Measurements from ENCODE around the gene AGK. TPM values are rescaled to one million over a fixed set of nuclear protein-coding genes. Genes with fewer than 3 reads are reported as not detected.

Gene AGK
- total RNA-seq, 1 experiment from 2014 or later, result 67.1 TPM

- in situ Hi-C loops (cut with HindIII; ENCODE audit: low pct_unique_long_range_greater_than_20kb, low sequenced_read_pairs), result no loop called here
- DNase-seq (ENCODE audit: low read depth, low spot score), result no peak
These were observed 101.5 kb downstream of the AGK start for GRCh38 chr7:141652691-141653090.

- DNase-seq (ENCODE audit: low read depth, low spot score), result peak; percentile 92
- in situ Hi-C loops (cut with HindIII; ENCODE audit: low pct_unique_long_range_greater_than_20kb, low sequenced_read_pairs), result no loop called here
These were observed 103.3 kb downstream of the AGK start for GRCh38 chr7:141654551-141654950.

GRCh38 chr7:141659501-141659900 is 108.3 kb downstream of the AGK start:
- no peak for DNase-seq (ENCODE audit: low read depth, low spot score)
- in situ Hi-C loops (cut with HindIII; ENCODE audit: low pct_unique_long_range_greater_than_20kb, low sequenced_read_pairs), result no loop called here

GRCh38 chr7:141660259-141660658 is 109.0 kb downstream of the AGK start:
- in situ Hi-C loops (cut with HindIII; ENCODE audit: low pct_unique_long_range_greater_than_20kb, low sequenced_read_pairs), result no loop called here
- DNase-seq (ENCODE audit: low read depth, low spot score), result no peak

DNA sequence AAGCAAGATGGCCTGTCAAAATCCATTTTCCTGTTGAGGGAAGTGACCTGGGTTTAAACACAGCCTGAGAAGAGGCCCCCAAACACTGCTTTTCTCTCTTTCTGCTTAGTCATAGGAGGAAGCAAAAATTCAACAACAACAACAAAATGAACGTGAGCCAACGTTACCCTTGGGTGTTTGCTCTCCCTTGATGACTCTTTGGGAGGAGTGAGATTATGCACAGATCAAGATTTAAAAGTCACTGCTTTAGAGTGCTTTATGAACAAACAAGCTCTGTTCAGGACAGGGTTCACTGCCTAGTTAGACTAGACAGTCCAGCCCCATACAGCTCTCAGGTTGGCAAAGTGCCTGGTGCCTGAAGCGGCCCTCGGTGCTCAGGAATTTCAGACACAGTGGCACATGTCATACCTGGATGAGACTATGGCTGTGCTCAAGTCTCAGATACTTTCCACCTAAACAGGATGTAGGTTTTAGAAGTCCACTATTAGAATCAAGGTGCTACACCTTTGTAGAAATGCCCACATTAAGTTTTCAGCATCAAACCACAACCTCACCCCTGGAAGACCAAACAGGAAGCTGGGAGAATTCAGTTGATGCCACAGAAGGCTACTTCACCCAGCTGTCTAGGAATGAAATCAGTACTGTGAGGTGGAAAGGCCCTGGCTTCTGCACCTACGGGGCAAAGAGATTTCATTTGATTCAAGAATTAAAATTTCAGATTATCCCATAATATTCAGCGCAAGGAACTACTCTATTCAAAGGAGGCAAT is 112.1 kb downstream of the AGK start:
- in situ Hi-C loops (cut with HindIII; ENCODE audit: low pct_unique_long_range_greater_than_20kb, low sequenced_read_pairs), result no loop called here
- no peak for DNase-seq (ENCODE audit: low read depth, low spot score)

GRCh38 chr7:141664450-141664849 is 113.2 kb downstream of the AGK start:
- in situ Hi-C loops (cut with HindIII; ENCODE audit: low pct_unique_long_range_greater_than_20kb, low sequenced_read_pairs), result no loop called here

GRCh38 chr7:141665208-141666035 is 114.2 kb downstream of the AGK start:
- in situ Hi-C loops (cut with HindIII; ENCODE audit: low pct_unique_long_range_greater_than_20kb, low sequenced_read_pairs), result no loop called here
- DNase-seq (ENCODE audit: low read depth, low spot score), result no peak

More at GRCh38 chr7:141664450-141664849, 113.2 kb downstream of the AGK start:
- DNase-seq (ENCODE audit: low read depth, low spot score), result no peak

DNA sequence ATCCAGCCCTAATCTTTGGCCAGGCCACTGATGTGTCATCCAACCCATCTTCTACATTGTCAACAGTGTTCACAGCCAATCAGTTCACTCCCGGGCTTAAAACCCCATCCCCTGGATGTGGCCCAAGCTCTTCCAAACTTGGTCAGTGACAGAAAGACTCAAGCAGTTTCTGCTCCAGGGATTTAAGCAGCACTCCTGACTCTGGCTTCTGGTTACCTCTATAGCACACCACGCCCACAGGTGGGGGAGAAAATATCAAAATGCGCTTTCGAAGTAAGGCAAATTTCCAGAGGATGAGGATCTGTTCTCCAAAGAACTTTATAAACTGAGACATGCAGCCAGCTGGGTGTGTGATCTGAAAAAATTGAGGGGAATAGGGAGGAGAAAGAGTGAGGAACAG is 114.9 kb downstream of the AGK start:
- in situ Hi-C loops (cut with HindIII; ENCODE audit: low pct_unique_long_range_greater_than_20kb, low sequenced_read_pairs), result no loop called here
- no peak for DNase-seq (ENCODE audit: low read depth, low spot score)

DNA sequence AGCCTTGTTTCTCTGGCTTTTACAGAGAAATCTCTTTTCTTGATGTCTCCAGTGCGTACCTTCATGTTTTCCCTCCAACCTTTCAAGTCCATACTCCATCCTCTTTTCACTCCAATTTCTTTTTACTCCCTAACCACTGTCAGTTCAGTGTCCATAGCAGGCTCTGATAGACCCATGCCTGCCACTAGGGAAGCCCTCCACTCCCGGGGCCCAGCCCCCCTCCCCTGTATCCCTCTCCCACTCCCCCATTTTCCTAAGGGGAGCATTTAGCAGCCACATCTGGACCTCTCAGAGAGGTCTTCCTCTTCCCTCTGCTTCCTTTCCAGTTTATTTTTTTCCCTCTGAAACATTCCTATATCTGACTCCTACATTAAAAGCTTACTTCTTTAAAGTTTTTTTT is 117.6 kb downstream of the AGK start:
- in situ Hi-C loops (cut with HindIII; ENCODE audit: low pct_unique_long_range_greater_than_20kb, low sequenced_read_pairs), result no loop called here
- no peak for DNase-seq (ENCODE audit: low read depth, low spot score)

DNA sequence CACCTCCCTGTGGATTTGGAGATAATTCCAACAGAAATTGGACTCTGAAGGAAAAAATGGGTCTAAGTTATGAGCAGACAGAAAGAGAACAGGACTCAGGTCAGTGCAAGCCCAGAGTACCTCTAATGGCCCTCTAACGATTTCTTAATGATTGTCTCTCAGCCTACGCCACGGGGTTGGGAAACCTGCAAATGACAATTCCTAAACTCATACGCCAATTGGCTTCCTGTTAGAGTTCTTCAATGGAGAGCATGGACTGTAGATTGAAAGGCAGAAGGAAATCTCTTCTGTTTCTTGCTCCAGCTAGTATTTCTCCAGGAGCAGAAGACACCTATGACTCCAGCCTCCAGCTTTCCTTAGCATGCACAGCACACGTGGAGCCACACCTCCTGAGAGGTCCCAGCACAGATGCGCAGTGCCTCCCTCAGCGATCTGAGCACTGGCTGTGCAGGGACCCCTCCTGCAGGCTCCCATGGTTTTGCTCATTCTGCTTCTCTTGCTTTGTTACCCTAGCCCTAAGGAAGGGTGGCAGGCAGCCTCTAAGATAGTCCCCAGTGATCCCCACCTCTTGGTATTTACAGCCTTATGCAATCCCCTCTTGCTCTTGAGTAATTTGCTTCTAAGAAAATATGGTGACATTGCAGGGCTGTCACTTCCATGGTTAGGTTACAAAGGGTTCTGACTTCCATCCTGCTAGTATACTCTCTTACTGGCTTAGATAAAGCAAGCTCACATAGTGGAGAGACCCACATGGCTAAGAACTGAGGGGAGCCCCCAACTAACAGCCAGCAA is 120.7 kb downstream of the AGK start:
- in situ Hi-C loops (cut with HindIII; ENCODE audit: low pct_unique_long_range_greater_than_20kb, low sequenced_read_pairs), result no loop called here
- DNase-seq (ENCODE audit: low read depth, low spot score), result no peak

DNA sequence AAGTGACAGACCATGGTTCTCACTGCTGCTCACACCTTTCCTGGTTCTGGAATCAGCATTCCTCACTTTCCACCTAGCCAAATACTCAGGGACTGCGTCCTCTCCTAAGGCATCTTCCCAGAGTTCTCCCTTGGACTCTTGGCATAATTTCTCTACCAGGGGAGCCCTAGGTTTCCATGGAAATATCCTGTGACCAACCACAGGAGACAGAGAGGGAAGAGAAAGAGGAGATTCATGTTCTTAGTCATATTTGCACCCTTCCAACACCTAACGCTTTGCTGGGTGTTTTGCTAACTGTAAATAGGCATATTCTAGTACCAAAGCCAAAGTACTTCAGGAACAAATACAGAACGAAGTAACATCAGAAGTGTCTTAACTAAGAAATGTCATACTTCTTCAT is 122.1 kb downstream of the AGK start:
- no peak for DNase-seq (ENCODE audit: low read depth, low spot score)
- in situ Hi-C loops (cut with HindIII; ENCODE audit: low pct_unique_long_range_greater_than_20kb, low sequenced_read_pairs), result no loop called here

DNA sequence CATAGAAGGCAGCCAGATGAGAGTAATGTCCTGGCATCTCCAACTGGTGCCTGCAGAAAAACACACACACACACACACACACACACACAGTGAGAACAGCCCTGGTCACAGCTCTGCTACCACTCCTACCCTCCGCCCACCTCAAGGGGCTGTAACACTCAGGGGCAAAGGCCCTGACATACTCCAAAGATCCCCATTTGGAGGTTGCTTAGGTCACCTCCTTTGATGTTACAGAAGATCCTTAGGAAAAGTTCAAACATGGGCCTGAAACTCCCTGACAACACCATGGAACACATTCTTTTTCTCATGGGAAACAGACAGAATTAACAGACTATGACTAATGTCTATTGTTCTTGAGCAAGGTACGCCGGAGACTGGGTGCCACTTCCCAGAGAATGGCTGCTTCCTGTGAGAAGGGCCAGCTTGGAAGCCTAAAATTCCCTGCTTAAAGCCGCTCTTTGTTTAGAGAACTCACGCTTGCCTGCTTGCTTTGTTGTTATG is 123.0 kb downstream of the AGK start:
- DNase-seq (ENCODE audit: low read depth, low spot score), result no peak
- in situ Hi-C loops (cut with HindIII; ENCODE audit: low pct_unique_long_range_greater_than_20kb, low sequenced_read_pairs), result no loop called here

GRCh38 chr7:141674702-141675101 is 123.5 kb downstream of the AGK start:
- DNase-seq (ENCODE audit: low read depth, low spot score), result peak; percentile 40
- in situ Hi-C loops (cut with HindIII; ENCODE audit: low pct_unique_long_range_greater_than_20kb, low sequenced_read_pairs), result no loop called here

DNA sequence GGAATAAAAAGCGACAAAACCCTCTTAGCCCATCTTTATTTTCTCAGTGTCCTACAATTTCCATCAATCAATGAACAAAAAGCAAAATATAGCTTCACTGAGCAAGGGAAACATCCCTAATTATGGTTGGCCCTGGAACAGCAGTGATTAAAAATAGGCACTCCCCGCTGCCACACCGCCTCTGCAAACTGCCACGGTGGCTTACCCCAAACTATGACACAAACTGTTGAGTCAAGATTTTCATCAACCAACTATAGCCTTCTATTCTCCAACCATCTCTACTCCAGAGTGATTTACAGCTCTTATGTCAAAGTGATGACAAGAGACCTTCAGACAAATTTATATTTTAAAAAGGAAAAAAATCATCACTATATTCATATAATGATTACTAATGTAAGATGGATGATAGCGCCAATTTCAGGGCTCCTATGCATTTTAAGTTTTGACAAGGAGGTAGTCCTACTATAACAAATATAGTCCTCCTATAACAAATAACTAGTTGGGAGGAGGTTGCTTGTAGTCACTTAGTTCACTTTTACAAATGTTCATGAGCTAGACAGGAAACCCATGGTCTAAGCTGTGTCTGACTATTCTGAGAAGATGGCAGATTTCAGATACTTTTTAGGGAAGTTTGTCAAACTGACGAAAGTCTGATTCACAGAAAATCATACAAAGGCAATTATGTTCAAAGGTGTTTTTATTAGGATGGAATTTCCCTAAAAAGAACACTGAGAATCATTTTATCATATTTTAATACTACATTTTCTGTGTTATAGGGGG is 124.4 kb downstream of the AGK start:
- DNase-seq (ENCODE audit: low read depth, low spot score), result no peak
- in situ Hi-C loops (cut with HindIII; ENCODE audit: low pct_unique_long_range_greater_than_20kb, low sequenced_read_pairs), result no loop called here

DNA sequence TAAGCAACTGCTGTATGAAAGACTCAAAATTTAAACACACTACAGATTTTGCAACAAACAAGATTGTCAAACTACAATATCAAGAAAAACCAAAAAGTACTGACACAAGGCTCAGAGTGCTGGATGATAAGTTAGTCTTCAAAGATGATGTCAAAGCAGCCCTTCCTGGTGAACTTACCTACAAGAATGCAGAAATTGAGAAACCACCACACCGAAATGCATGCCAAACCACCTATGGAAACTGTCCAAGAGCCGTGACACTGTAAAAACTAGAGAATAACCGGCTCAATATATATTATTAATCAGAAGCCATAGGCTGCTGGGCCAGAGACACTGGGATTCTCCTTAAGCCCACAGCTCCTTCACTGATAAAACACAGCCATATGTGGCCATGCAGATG is 125.4 kb downstream of the AGK start:
- in situ Hi-C loops (cut with HindIII; ENCODE audit: low pct_unique_long_range_greater_than_20kb, low sequenced_read_pairs), result no loop called here
- no peak for DNase-seq (ENCODE audit: low read depth, low spot score)

DNA sequence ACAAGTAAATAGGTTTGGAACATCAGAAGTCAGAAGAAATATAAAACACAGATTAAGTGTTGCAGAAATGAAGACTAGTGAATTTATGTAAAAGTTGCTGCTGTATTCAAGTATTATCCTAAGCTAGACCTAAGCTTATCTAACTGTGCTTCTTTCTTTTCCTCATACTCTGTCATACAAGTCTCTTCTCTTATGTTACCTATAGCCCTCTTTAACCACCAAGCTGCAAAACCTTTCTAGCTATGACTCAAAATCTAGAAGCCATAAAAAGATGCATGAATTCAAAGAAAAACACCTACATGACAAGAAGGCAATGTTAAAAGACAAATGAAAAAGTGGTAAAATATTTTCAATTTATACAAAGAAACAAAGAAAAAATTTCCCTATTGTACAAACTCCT is 127.8 kb downstream of the AGK start:
- DNase-seq (ENCODE audit: low read depth, low spot score), result no peak
- in situ Hi-C loops (cut with HindIII; ENCODE audit: low pct_unique_long_range_greater_than_20kb, low sequenced_read_pairs), result no loop called here

GRCh38 chr7:141685285-141686023 is 134.2 kb downstream of the AGK start:
- in situ Hi-C loops (cut with HindIII; ENCODE audit: low pct_unique_long_range_greater_than_20kb, low sequenced_read_pairs), result no loop called here
- no peak for DNase-seq (ENCODE audit: low read depth, low spot score)
